NCI-H2029 (cell line): ENCODE data around the gene VSTM1.

ENCODE experiments used
- DNase-seq: peaks from one replicate; lab custom pipeline; 2025; lab: John Stamatoyannopoulos, UW

VSTM1 gene

GRCh38 chr19:54011507-54012211 is 52.0 kb downstream of the VSTM1 start:
- no peak for DNase-seq

- DNase-seq, result no peak
Measured at GRCh38 chr19:54010474-54010873, 53.2 kb downstream of the VSTM1 start.

- no peak for DNase-seq
Measured at GRCh38 chr19:54009440-54009839, 54.3 kb downstream of the VSTM1 start.

GRCh38 chr19:54002495-54003315 is 61.0 kb downstream of the VSTM1 start:
- DNase-seq, result no peak

GRCh38 chr19:54001496-54001895 is 62.2 kb downstream of the VSTM1 start:
- no peak for DNase-seq

GRCh38 chr19:53999694-54000093 is 64.0 kb downstream of the VSTM1 start:
- DNase-seq, result no peak

GRCh38 chr19:53998223-53998622 is 65.5 kb downstream of the VSTM1 start:
- DNase-seq, result no peak

GRCh38 chr19:53994811-53995210 is 68.9 kb downstream of the VSTM1 start:
- no peak for DNase-seq

GRCh38 chr19:53993448-53993847 is 70.2 kb downstream of the VSTM1 start:
- DNase-seq, result no peak

- DNase-seq, result no peak
Measured at GRCh38 chr19:53992815-53993214, 70.9 kb downstream of the VSTM1 start.

GRCh38 chr19:53992211-53992610 is 71.5 kb downstream of the VSTM1 start:
- no peak for DNase-seq

GRCh38 chr19:53991224-53992113 is 72.2 kb downstream of the VSTM1 start, which contains the start of gene CACNG6:
TSS of gene CACNG6 (plus strand) at chr19:53991637. CDS start at chr19:53992878, 1,241 bp downstream.
- DNase-seq, result no peak
